Measurements from ENCODE around the gene BBLN.
"Not testable (repeated sequence)": the region's sequence is repeated elsewhere in the genome, so short reads cannot be mapped to it uniquely, and the experiment has no call there.

Gene BBLN, protein sequence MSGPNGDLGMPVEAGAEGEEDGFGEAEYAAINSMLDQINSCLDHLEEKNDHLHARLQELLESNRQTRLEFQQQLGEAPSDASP

DNA sequence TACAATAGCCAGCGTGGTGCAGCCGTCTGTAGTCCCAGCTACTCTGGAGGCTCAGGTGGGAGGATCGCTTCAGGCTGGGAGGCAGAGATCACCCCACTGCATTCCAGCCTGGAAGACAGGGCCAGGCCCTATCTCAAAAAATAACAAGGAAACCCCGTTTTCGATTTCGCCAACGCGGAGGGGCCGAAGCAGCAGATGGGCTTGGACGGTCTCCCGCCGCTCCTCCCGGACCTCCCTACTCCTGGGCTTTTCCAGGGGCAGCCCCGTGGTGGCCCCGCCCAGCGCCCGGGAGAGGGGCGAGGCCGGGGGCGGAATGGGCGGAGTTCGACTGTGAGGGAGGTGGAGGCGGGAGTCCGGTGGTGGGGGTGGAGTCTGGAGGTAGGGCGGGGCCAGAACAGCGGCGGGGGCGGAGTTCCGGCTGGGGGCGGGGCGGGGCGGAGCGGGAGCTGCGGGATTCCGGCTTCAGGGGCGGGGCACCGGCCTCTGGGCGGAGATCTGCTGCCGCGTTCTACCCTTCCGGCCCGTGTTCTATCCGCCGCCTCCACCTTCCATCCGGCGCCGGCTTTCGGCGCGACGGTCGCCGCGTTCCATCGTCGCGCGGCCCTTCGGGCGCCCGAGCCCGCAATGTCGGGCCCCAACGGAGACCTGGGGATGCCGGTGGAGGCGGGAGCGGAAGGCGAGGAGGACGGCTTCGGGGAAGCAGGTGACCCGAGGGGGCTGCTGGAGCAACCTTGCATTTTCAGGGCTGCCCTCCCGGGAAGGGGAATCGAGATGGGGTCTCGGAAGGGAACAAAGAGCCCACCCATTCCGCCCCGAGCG, at the start of gene BBLN:
TSS of gene BBLN (plus strand) at position 482 of the 819 bp plus-strand sequence. CDS start at position 625, 143 bp downstream.
- peak; percentile 97 for DNase-seq

DNA sequence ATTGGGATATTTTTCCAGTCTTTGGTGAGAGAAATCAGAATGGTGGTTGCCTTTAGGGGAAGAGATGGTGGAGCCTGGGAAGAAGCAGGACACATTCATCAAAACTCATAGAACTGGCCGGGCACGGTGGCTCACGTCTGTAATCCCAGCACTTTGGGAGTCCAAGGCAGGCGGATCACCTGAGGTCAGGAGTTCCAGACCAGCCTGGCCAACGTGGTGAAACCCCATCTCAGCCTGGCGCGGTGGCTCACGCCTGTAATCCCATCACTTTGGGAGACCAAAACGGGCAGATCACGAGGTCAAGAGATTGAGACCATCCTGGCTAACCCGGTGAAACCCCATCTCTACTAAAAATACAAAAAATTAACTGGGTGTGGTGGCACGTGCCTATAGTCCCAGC, 48.3 kb upstream of the BBLN start:
- DNase-seq = not testable (repeated sequence)

DNA sequence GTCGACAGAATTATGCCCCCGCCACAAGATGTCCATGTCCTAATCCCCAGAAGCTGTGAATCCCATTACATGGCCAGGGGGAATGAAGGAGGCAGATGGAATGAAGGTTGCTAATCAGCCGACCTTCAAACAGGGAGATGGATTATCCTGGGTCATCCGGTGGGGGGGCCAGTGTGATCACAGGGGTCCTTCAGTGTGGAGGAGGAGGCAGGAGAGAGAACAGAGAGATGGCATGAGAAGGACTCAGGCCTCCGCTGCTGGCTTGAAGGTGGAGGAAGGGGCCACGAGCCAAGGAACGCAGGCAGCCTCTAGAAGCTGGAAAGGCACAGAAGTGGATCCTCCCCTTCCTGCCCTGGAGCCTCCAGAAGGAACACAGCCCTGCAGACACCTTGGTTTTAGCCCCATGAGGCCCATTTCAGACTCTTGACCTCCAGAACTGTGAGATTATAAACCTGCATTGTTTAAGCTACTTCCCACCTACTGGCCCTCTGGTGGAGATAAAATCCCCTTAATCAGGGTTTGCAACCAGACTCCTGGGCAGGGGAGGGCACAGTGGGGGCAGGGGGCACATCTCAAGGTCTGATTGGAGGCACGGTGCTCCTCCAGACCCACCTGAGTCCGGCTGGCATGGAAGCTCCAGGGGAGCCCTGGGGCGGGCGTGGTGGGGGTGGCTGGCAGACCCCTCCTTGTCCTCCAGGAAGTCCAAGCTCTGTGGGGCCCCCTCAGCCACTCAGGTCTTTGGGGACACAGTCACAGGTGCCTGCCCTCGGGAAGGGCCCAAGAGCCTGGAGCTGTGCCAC, 46.3 kb upstream of the BBLN start:
- no peak for DNase-seq

DNA sequence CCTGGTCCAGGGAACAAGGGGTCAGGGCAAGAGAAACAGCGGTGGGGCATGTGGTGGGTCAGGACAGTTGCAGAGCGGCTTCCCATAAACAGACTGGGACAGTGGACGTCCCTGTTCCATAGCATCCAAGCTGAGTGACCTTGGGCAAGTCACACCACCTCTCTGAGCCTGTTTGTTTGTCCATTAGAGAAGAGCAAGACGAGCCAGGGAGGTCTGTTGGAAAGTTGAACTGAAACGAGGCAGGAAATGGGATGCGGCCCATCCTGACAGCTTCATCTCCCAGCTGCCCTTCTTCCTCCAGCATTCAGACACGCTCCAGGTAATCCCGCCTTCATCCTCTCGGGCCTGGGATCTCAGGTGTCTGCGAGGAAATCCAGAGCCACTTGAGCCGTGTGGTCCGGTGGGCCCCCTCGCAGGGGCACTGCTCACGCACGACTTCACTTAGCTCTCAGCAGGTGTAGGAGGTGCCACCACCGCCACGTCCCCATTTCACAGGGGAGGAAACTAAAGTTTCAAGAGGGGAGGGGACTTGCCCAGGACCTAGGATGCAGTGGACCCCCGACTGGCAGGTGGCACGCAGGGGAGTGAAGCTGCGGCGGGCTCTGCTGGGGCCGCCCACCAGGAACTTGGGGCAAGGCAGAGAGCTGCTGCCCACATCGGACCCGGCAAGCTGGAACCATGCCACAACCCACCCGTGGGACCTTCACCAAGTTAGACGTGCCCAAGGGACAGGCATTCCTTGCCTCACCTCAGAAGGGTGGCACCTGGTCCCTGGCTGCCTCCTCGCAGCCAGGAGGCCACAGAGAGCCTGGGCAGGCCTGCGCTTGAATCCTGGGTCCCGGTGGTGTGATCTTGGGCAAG, 45.5 kb upstream of the BBLN start:
- DNase-seq = no peak

DNA sequence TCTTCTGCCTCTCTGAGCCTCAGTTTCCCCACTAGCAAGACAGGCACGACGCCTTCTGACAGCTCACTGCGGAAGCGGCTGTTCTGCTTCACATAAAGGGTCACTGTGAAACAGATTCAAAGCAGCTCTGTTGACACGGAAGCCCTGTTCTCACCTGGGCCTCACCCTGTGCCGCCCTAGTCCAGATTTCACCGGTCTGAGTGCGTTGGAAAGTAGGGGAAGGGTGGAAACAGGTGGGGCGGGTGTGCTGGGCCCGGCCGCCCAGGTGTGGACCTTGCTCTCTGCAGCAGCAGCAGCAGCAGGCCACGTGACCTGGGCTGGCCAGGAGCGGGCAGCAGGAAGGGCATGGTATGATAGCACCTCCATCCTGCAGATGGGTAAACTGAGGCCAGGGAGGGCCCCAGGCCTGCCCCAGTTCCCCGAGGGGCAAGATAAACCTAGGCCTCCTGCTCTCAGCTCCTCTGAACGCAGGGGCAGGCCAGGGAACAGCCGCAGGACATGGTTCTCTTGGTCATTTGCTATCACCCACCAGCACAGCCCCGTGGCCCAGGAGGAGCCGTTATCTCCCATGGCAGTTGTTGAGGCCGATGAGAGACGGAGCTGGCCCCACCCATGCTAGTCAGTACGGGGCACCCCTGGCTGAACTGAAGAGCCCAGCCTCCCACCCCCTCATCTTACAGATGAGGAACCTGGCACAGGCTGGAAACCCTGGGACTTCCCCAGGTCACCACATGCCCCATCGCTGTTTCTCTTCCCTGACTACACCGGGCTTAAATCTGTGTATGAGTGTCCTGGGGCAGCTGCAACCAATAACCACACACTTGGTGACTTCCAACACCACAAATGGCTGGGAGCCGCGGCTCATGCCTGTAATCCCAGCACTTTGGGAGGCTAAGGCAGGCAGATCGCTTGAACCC, 44.6 kb upstream of the BBLN start:
- no peak for DNase-seq

DNA sequence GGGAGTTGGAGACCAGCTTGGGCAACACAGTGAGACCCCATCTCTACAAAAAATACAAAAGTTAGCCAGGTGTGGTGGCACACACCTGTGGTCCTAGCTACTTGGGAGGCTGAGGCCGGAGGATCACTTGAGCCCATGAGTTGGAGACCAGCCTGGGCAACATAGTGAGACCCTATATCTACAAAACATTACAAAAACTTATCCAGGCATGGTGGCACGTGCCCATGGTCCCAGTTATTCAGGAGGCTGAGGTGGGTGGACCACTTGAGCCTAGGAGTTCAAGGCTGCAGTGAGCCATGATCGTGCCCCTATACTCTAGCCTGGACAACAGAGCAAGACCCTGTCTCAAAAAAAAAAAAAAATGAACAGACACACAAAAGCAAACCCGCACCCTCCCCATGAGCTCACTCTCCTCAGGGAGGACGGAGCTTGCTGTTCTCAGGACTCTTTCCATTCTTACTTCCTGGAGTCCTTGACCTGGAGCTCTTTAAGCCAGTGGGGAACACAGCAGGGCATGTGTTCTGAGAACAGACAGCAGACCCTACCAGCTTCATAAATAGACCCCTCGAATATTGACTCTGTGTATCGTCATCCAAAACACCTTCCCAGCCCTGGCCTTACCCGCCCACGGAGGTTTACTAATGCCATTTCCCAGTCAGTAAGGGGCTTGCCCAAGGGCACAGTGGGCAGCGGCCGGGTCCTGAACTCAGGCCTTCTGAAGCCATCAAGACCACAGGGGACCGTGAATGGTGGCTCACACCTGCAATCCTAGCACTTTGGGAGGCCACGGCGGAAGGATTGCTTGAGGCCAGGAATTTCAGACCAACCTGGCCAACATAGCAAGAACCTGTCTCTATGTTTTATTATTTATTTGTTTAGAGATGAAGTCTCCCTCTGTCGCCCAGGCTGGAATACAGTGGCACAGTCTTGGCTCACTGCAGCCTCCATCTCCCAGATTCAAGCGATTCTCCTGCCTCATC, 43.7 kb upstream of the BBLN start:
- DNase-seq = no peak

DNA sequence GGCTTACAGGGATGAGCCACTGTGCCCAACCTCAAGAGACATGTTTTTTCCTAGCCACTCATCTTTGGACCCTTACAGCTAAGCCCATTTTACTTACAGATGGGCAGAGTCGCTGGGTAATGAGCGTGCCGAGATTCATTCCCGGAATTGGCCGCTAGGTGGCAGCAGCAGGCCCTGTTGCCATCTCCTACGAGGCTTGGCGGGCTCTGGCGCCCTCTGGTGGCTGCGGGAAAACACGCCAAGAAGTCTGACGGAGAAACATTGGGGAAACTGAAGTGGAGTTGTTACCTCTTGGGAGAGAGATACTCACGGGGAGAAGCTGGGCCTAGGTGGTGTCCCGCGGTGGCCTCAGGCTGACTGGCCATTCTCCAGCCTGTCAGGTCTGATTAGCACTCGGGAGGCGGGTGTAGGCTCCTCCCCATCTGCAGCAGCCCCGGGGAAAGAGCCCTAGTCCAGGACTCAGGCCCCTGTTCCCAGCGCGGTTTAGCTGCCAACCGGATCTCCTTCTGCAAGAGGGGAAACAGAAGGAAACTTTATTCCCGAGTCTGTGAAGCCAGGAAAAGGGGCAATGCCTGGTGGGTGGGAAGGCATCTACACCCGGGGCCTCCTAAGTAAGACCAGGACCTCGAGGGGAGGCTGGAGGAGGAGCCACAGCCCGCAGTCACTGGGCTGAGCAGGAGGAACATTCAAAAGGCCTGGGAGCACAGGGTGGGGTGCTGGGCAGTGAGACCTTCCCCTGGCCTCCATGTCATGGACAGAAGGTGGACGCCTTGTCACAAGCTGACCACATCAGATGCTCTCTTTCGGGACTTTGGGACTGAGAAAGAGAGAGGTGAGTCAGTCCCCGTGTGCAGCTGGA, 42.2 kb upstream of the BBLN start:
- DNase-seq = peak; percentile 100

DNA sequence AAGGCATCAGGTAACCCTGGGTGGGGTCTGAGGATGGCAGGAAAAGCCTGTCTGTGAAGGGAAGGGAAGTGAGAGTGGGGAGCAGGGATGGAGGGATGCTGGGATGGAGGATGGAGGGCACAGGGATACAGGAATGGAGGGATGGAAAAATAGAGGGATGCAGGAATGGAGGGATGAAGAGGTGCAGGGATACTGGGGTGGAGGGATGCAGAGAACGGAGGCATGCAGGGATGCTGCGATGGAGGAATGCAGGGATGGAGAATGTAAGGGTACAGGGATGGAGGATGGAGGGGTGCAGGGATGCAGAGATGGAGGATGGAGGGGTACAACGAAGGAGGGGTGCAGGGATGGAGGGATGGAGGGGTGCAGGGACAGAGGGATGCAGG, 41.6 kb upstream of the BBLN start:
- DNase-seq = no peak

DNA sequence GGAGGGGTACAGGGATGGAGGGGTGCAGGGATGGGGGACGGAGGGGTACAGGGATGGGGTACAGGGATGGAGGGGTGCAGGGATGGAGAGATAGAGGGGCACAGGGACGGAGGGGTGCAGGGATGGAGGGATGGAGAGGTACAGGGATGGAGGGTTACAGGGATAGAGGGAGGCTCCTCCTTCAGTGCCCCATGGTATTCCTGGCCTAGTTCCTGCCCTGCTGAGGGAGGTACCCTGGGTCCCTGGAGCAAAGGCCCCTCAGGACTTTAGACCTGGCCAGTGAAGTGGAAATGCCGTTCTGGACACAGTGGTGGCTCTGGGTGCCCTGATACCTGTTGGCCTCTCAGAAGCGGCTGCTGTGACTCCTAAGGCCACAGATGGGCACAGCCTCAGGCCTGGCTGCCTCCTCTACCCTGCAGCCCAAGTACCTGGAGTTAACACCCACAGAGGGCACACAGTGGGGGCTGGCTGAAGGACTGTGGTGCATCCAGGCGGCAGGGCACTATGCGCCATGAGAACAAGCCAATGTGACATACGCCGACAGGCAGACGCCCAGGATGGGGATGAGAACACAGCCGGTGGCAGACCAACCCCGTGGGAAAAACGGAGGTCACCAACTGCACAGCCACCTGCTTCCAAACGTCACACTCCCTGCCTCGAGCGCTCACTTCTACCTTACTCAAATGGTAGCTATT, 40.9 kb upstream of the BBLN start:
- DNase-seq = no peak

DNA sequence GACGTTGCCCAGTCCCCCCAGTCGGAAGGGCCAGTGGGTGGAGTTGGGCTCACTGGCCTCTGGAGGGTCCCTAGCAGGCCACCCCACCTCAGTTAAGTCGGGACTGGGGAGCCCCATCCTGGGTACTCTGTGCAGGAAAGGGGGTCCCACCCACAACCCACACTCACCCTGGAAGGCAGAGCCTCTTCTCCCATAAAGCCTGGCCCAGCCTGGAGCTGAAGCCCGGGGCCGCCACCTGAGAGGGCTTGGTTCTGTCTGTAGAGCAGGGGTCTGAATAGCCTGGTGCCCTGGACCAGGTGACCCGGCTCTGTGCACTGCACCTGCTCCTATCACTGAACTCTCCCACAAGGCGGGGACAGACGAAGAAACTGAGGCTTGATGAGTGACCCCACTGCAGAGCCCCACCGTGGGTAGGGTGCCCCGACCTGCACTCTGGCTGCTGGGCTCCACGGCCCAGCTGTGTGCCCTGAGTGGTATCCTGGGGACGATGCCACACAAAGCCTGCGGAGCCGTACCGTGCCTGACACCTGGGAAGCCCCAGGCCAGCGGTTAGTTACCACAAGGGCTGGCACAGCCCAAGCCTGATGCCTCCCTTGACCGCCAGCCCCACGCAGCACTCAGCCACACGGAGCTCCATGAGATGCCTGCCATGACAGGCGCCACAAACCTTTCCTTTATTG, 39.9 kb upstream of the BBLN start:
- DNase-seq = no peak

DNA sequence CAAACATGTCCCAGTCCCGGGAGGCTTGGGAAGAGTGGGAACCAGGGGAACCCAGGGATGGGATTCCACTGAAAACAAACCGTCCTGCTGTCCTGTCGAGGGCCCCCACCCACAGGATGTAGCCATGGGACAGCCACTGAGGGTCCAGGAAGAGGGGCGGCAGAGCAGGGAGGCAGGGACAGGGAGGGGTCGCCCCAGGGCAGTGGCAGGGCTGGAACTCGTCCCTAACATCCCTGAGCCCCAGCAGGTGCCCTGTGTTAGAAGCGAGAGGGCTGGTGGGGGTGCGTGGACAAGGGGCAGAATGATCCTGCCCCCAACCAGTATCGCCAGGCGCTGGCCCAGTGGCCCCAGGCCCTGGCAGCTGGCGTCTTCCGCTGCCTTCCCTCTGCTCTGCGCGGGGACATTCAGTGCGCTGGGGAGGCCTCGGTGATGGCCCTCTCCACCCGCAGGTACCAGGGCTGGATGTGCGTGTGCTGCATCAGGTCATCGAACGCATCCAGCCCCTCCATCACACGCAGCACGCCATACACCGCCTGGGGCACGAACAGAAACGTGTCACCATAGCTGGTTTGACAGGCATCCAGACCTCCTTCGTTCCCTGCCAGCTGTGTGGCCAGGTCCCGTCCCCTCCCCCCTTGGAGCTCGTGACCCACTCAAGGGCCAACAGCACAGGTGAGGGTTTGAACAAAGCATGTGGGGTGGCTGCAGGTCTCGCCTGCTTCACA, 39.2 kb upstream of the BBLN start:
- DNase-seq = no peak

DNA sequence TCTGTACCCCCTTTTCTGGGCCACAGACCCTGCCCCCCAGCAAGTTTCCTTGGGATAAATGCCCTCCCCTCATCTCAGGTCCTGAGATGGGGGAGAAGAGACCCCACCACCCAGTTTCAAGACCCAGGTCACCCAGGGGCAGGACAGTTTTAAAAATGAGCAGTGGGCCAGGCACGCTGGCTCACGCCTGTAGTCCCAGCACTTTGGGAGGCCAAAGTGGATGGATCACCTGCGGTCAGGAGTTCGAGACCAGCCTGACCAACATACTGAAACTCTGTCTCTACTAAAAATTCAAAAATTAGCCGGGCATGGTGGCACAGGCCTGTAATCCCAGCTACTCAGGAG, 38.6 kb upstream of the BBLN start:
- no peak for DNase-seq

DNA sequence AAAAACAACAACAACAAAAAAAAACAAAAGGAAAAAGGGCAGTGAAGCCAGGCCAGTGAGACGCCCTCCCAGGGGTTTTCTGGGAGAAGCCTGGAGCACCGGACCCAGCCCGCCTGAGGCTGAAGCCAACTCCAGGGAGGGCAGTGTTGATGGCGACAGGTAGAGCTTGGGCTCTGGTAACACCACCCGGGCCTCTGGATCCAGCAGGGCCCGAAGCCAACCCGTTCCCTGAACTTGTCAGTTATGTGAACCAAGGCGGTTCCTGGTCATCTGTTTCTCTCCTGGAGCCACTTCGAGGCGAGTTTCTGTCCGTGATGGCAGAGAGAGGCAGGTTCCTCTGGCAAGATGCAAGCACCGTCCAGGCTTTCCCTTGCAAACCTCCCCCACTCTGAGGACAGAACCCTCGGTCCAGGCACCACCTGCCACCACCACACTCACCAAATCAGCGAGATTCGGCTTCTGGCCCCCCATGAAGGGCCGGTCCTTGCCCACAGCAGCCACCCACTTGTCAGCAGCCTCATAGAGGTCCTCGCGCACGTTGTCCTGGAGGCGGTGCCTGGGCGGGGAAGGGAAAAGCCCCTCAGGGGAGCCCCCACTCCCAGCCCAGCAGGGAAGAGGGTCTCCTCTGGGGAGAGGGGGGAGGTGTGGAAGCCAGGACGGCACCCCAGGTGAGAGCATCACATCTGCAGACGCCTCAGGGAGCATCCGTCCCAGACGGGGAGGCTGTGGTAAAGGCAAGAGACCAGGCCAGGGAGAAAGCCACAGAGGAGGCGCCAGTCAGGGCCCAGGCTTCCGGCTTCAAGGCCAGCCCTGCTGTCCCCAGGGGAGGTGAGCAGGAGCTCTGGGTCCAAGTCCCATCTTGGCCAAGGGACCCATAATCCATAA, 37.9 kb upstream of the BBLN start:
- DNase-seq = no peak

DNA sequence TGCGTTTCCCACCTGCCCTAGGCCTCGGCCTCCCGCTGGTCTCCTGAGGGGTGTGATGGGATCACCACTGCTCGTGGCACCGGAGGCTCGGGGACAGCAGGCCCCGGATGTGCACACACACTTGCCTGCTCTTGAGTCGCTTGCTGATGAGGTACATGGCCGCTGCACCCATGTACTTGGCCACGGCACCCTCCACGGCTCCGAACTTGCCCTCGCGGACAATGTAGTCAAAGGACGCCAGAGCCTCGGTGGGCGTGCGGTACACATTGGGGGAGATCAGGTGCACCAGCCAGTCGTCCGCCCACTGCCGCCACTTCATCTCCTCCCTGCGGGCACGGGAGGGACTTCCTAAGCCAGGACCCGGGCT, 37.3 kb upstream of the BBLN start:
- DNase-seq = no peak

DNA sequence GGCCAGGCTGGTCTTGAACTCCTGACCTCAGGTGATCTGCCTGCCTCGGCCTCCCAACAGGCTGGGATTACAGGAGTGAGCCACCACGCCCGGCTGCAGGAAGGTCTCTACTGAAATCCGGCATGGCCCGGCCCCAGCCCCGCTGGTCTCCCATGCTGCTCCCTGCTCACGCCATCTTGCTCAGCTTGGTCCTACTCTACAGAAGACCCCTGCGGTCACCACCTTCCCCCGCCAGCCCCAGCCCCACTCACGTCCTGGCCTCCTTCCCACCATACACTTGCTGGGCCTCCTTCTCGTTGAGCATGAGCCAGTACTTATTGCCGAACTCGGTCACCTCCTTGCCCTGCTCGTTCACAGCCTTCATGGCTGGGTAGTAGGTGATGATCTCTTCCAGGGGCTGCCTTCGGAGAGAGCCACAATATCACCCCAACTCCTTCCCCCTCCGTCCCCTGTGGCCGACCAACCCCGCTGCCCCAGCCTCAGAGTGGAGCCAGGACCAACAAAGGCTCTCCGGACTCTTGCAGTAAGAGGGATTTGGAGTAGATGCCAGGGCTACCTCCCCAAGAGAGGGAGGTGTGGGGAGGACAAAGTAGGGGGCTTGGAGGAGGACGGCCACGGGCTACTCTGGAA, 36.5 kb upstream of the BBLN start:
- no peak for DNase-seq

DNA sequence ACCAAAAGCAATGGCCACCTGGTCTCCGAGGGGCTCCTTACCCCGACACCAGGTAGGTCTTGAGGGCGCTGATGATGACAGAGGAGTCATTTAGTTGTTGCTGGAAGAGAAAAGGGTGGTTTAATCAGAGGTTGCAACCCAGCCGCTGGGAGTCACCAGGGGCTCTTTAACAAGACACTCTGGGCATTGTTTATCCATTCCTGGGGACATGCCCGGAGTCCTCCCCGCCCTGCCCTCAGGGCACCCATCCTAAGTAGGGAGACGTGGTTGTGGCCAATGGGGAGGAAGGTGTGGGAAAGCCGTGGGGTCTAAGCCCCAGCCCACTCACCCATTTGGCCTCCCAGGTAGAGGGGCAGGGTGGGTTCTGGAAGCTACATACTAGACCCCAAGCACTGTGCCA, 35.6 kb upstream of the BBLN start:
- no peak for DNase-seq

All from activated CD8-positive, alpha-beta memory T cell treated with anti-CD3 and anti-CD28 coated beads, Interleukin-2, amount 50 U/mL, for 48 hours (primary cell).